ENCODE results near the gene CHD9NB.

The CHD9NB gene

DNA sequence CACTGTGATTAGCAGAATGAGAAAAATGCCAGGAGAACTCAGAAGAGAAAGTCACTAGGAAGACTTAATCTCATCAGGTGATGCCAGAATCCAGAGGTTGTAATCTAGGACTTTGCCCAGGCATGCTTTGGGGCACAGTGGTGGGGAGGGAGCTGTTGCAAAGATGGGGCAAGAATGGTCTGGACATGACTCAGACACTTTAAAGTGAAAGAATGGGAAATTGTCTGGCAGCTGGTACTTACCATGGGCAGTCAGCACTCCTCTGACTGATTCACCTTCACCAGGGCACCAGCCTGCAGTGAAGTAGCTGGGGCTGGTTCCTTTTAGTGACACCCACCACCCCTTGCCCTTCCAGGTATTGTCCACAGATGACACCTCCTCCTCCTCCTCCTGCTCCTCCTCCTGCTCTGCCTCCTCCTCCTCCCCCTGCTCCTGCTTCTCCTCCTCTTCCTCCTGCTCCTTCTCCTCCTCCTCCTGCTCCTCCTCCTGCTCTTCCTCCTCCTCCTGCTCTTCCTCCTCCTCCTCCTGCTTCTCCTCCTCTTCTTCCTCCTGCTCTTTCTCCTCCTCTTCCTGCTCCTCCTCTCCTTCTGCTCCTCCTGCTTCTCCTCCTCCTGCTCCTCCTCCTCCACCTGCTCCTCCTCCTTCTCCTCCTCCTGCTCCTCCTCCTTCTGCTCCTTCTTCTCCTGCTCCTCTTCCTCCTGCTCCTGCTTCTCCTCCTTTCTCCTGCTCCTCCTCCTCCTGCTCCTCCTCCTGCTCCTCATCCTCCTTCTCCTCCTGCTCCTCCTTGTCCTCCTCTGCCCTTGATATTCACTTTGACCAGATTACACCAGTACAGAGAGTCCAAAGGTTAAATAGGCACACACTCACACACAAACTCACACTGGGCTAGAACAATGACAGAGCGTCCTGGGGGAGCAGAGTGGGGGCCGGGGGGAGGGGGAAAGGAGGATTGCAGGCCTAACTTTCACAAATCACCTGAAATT, at the start of gene CHD9NB:
TSS of gene CHD9NB (minus strand) at position 379 of the 983 bp plus-strand sequence. CDS start 8,739 bp downstream, outside the sequence.
- DNase-seq = no peak

DNA sequence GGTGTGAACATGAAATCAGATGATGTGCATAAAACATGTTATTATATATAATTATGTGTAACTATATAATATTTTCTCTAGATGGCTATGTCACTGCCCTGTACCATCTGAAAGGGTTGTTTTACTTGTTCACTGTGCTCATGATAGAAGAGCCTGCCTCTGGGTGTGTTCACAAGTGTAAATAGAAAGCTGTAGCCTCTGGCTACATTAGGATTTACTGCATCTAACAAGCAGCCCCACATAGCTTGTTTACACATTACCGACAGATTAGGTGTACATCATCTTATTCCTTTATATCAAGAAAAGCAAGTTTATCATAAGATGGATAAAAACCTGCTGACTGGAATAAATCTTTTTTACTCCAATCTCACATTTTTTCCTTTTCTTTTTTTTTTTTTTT, 48.2 kb upstream of the CHD9NB start:
- no peak for DNase-seq

DNA sequence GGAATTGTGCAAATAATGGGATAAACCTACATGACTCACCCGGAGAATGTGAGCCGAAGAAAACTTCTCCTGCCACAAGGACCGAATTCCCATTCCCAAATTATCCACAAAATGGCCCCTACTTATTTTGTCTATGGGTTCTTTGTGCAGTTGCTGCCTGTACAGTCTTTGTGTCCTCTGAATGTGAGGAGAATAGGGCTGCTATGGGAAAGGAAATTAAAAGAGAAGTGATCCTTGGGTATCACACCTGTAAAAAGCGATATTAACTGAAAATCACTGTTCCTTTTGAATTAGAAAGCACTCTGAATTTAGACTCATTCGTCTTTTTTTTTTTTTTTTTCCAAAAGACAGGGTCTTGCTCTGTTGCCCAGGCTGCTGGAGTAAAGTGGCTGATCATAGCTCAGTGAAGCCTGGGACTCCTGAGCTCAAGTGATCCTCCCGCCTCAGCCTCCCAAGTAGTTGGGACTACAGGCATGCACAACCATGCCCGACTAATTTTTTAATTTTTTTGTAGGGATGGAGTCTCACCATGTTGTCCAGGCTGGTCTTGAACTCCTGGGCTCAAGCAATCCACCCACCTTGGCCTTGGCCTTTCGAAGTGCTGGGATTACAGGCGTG, 47.5 kb upstream of the CHD9NB start:
- no peak for DNase-seq

DNA sequence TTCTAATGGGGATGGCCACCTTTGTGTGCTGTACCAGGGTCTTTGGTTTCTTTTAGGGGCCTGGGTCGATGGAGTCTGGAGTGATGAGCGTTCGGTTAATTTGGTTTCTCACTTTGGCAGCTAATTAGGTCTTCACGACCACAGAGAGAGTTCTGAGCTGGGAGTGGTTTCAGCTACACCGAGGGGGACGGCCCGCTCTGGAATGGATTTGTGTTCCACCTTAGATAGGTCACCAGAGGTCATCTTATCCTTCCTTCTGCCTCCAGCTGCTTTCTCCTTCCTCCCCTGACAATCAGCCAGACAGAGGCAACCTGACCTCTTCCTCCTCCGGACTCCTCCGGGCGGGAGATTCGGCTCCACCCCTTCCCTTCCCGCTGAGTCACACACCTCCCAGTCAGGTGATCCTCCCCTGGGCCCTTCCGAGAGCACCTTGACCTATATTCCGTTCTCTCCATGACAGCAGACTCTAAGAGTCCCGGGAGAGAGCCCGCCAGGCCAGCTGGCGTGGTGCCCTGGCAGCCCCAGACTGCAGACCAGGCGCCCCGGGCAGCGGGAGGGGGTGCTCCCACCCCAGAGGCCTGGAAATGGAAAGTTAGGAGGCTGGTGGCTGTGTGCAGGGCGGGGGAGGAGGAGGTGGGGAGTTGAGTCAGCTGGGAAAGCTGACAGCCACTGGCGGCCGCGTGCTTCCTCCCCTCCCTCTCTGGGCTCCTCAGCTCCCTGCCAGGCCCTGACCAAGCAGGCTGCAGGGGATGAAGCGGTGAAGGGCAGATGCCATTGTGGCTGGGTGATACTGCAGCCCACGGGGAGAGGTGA, 46.8 kb upstream of the CHD9NB start:
- no peak for DNase-seq

DNA sequence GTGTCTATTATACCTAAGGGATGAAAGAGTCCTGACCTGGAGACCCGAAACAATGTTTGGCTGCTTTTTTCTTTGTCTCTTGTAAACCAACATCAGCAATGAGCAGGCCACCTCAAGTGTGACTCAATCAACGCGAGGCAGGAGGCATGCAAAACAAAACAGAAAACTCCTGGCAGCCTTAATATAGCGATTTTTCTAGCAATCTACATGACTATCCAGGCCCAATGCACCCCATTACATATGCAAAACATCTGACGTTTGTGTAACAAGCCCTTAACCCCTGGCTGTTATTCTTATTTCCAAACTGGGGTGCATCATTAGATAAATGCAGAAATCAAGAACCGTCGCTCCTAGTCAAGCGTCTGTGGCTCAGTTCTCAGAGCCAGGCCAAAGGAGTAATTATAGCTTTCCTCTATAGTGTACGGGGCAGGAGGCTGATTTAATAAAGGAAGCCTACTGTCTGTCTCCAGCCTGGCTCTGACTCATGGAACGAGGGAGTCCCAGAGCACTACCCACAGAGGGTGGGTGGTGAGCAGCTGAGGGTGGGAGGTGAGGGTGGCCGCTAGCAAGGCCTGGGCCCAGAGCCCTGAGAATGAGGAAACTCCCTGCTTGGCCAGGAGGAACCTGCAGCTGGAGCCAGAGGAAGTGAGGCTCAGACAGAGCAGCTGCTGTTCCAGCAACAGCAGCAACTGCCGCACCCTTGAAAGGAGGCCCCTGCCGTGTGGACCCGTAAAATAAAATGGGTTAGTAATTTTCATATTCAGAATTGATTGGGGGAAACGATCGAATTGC, 46.0 kb upstream of the CHD9NB start:
- no peak for DNase-seq

DNA sequence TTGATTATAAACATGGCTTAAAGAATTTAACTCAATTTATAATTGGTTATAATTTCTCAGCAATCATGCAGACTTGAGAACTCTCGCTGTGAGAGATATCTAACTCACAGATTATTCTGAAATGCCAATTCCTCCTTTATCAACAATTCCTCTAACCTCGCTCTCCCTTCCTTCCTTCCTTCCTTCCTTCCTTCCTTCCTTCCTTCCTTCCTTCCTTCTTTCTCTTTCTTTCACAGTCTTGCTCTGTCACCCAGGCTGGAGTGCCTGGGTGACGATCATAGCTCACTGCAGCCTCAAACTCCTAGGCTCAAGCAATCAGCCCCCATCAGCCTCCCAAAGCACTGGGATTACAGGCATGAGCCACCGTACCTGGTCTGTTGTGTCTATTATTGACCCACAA, 44.5 kb upstream of the CHD9NB start:
- no peak for DNase-seq

DNA sequence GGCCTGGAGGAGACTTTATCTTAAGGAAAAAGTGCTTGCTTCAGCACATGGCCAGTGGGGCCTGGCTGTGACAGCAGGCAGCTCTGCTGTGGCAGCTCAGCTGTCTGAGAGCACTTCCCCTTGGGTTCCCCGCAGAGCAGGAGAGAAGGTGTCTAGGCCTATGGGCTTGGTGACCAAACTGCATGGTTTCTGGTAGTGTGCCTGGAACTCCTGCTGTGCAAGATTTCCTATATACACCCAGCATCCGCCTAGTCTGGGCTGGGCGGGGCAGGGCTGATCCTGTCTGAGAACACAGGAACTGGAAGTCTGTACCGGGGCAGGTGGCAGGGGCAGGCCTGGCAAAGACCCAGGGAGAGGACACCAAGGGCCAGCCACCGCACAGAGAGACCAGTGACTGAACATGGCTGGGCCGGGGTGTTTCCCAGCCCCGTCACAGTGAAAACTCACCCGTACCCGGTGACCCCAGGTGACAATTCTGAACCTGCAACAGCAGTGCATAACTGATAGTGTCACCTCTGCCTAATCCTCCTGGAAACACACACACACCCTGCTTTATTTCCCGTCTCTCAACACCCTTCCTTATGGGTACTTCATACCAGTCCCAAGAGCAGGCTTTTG, 41.4 kb upstream of the CHD9NB start:
- DNase-seq = no peak

DNA sequence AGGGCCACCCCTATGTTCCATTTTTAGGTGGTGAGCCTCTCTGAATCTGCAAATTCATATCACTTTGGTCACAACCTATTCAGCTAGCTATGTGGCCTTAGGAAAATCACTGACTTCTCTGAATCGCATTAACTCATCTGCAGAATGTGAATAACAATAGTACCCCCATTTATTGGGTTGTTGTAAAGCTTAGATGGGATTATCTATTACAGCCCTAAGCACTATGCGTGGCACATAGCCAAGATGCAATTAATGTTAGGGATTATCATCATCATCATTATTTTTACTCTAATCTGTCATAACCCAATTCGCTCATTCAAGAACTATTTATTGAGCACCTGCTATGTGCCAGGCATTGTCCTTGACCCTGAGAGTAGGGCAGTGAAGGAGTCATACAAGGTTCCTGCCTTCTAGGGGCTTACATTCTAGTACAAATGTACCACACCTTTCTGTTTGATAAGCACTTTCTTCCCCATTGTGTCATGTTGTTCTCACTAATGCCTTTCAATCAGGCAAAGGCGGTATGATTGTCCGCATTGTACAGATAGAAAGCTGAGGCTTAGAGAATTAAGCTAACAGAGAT, 40.6 kb upstream of the CHD9NB start:
- DNase-seq = no peak

DNA sequence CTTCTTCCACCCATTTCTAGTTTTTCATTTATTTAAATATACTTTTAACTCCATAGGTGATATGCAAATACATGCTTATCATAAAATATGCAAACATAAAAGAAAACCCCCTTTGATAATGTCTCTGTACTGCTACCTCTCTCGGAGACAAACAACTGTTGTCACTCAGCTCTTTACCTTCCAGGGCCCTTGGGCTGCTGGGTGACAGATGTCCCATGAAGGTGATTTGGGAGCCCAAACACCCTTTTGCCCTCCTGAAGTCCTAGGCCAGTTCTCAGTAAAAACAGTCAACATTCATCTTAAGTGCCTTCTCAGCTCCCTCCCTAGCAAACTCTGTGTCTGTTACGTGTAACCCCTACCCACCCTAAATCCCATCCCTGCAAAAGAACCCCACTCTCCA, 39.6 kb upstream of the CHD9NB start:
- DNase-seq = no peak

DNA sequence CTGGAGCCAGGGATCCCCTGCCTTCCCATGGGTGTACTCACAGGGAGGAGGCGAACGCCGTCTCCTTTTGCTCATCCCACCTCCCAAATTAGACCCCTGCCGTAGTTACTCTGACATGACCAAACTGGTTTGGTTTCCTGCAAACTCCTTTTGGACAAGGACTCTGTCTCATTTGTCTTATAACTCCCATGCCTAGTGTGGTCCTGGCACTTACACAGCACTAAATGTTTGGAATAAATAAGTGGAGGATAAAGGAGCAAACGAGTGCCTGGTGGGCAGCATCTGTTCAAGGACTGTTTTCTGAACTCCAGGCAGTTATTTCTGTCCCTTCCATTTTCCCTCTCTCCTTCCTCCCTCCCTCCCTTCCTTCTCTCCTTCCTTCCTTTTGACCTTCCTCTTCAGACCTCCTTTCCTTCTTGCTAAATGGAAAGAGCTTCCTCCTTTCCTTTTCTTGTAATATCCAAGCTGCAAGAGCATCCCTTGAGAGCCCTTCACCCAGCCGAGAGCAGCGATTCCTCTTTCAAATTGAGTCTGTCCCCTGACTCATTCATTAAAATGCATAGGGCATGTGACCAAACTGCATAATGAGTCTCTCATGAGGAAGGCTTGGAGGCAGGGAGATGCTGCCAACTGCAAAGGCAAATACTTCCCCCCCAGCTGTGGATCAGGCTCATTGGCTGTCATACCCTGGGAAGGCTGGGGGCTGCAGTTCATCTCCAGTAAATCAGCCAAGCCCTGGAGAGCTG, 38.9 kb upstream of the CHD9NB start:
- no peak for DNase-seq

DNA sequence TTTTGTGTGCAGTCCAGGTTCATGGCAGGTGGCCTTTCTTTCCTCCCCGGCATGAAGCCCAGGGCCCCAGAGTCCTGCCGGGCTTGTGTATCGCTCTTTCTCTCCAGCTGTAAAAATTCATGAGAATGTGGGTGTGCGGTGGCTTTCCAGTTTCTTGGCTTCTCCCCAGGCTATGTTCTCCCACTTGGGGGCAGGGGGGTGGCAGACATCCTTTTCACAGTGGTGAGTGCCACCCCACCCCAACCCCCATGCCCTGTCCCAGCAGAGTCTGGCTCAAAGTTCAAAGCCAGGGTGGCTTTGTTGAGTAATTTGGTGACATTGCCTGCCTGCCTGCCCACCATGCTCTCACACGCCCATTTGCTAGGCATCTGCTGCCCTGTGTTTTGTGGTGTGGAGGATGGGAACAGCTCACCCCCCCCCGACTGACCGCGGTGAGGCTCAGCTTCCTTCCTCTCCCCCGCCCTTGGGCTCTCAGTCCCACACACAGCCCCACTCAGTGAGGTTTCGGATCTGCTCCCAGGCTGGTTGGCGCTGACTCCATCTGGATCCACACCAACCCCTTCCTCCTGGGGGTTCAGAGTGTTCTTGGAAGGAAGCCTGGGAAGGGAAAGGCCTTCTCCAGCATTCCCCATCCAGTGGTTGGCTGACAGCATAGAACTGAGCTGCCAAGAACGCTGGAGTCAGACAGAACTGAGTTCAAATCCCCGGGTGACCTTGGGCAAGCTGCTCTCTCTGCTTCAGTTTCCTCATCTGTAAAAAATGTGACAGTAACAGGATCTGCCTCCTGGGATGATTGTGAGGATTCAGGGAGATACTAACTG, 38.1 kb upstream of the CHD9NB start:
- DNase-seq = peak in 1 of 2 experiments; percentile 33

DNA sequence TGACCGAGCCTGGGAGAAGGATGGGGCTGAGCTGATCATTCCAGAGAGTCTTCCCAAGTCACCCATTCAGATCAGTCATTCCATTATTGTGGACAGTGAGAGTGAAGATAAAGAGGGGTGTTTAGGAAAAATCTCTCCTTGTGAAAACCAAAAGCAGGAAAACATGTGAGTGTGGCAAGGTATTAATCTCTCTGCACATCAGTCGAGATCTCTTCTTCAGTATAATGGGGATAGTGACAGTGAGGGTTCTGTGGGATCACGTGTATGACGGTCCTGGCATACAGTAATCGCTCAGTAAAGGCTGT, 37.5 kb upstream of the CHD9NB start:
- no peak for DNase-seq

DNA sequence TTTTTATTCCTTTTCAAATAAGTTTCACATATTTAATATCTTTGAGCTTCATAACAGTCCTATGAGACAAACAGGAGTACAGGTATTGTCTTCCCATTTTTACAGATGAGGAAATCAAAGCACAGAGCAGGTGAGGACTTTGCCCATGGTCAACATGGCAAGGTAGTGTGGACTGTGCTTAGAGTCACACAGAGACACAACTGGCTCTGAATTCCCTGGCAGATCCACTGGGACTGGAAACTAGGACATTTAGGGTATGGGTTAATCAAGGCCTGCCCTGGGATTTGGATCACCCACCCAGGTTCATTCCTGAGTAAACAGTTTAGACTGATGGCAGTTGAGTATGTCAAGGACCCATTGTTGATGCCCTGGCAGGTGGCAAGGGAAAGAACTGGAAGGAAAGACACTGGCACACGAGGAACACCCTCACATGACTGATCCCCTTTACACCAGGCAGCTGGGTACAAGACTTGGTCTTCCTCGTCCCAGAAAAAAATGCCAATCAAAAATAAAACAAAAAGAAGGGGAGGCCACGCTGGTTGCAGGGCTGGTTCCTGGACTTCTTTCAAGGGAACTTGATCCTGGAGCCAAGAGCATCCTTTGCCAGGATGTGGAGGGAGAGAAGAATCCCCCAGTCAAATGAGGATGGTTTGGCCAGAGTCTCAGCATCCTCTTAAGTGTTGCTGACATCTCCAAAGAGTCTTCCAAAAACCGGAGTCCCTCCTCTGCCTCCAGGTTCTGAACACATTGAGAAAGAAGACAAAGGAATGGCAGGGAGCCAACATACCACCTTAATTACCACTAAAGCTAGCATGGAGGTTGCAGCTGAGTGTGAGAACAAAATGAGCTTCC, 37.0 kb upstream of the CHD9NB start:
- no peak for DNase-seq

DNA sequence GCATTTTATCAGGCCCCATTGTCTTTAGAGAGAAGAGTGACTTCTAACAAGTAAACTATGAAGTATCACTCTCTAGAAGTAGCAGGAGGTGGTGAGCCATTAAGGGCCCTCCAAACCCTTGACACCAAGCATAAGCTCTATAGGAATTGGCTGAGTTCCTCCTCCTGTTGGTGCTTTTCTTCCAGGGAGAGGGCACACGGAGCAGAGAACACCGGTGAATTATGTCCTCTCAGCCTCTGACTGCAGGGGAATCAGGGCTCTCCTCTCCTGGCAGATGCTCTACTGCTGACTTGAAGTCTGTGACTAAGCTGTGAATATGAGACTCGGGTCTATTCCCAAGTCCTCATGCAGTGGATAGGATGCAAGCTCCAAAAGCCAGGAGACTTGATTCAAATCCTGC, 34.4 kb upstream of the CHD9NB start:
- DNase-seq = no peak

DNA sequence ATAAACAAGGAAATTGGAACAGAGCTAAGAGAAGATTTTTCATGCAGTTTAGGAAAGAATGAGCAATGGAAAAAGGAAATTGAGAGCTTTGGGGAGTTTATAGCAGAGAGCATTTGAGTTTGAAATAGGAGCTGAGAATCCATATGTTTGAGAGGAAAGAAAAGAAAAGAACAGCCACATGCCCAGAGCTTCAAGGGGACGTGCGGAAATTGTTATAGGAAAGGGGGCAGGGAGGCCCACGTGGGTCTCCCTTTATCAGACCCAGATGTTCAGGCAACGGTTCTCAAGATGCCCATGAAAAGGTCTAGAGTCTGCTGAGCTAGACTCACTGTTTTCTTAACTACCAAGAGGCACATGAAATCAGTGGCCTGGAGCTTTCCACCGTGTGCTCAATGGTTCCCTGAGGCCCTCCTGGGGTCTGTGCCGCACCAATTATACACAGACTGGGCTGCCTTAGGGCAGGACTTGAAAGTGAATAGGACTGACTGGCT, 33.3 kb upstream of the CHD9NB start:
- no peak for DNase-seq

DNA sequence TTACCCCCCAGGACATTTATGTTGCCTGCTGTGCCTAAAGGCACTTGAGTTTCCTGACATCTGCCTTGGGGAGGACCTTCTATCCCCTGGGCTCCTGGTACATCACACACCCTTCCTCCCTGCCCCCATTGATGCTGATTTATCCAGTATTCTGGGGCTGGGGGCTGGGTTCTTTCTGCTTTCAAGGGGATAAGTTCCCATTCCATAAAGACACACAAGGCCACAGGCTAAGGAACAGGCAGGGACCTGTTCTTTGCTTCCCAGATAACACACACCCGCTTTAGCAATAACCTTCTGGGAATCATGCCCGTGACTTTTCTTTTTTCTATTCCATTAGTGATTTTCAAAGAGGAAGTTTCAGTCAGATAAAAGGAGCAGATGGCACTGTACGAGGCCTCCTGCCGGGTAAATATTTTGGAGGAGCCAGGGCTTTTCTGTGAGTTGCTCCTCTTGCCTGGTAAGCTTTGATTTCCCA, 32.7 kb upstream of the CHD9NB start:
- peak in 1 of 2 experiments; percentile 69 for DNase-seq

DNA sequence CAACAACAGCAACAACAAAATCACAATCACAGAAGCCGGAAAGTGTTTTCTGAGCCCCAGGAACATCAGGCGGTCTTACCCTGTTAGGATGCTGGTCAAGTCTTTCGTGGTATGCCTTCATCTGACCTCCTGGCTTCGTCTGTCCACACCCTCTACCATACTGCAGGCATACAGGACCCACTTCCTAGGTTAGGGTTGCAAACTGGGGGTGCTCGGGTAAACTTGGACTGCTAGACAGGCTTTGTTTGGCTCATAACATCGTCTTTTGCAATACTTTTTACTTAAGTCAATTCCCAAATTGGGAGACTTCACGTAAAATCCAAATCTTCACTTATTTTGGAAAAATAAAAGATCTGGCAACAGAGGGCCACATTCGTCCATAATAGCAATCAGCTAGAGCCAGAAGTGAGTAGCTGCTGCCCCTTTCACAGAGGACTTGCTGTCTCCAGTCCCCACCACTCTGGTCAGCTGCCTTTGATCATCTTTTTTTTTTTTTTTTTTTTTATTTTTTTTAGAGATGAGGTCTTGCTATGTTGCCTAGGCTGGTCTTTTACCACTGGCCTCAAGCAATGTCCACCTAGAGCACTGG, 32.1 kb upstream of the CHD9NB start:
- no peak for DNase-seq

DNA sequence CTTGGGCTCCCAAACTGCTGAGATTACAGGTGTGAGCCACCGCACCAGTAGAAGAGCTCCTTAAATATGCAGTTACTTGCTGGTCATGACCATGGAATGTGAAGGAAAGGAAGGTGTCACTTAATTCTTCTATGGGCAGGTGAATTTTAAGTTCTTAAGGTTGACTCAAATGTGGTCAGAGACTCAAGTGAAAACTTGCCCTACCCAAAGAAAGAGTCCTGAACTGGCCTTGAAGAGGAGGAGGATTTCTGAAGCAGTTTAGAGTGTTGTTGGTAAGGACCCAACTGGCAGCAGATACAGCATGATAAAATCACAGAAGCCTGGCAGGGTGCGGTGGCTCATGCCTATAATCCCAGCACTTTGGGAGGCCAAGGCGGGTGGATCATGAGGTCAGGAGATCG, 31.4 kb upstream of the CHD9NB start:
- no peak for DNase-seq
